ENCODE data around the gene PRR29. TPM values are rescaled to one million over a fixed set of nuclear protein-coding genes. Genes with fewer than 3 reads are reported as not detected.

Gene PRR29
- polyA plus RNA-seq, 2 donors: 0.07 to 0.22 TPM

GRCh38 chr17:63993368-63993985 lies 4.7 kb upstream of the PRR29 start:
- Histone ChIP-seq H3K27ac (ENCODE audit: low read depth in 2 of 2, low read length in 1 of 2) (no peak overlapping the region), H3K36me3 (ENCODE audit: control insufficient read depth in 2 of 2, insufficient read depth in 2 of 2, low read length in 1 of 2) (no peaks in the 10 kb centered on the region), H3K4me1 (ENCODE audit: control insufficient read depth in 2 of 2, insufficient read depth in 2 of 2, low read length in 1 of 2) (peaks cover 5 to 11% of the 10 kb centered on the region in 2 donors), H3K4me3 (ENCODE audit: low read depth in 1 of 2, low read length in 2 of 2) (no peak overlapping the region), H3K27me3 (ENCODE audit: control insufficient read depth in 1 of 2, insufficient read depth in 2 of 2, low read length in 2 of 2) (peaks cover 0 to 3% of the 10 kb centered on the region in 2 donors), H3K9me3 (ENCODE audit: control insufficient read depth in 2 of 2, insufficient read depth in 1 of 2, low read depth in 1 of 2, low read length in 1 of 2) (peaks cover 0 to 2% of the 10 kb centered on the region in 2 donors)
- 75 to 77% methylated on average over 3 of the region's 3 CpGs for WGBS, 2 donors

DNA sequence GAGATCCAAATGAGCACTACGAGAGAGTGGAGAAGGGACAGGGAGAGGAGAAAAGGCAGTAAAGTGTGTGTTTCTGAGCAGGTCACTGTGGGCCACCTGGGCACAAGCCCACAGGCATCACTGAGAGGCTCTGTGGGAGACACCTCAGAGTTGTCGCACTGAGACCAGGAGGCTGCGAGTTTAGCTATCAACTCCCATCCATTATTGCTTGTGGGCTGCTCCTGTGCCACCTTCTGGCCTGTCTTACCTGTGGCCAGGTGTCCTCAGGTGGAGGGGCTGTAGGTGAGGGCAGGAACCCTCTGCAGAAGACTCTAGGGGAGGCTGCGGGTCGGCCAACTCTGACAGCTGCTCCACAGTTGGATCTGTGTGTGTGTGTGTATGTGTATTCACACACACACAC lies 2.5 kb upstream of the PRR29 start:
- 83 to 87% methylated on average over 5 of the region's 5 CpGs for WGBS, 2 donors
- Histone ChIP-seq H3K4me1 (ENCODE audit: control insufficient read depth in 2 of 2, insufficient read depth in 2 of 2, low read length in 1 of 2) (peaks cover 3 to 18% of the 10 kb centered on the region in 2 donors), H3K4me3 (ENCODE audit: low read depth in 1 of 2, low read length in 2 of 2) (no peak overlapping the region), H3K36me3 (ENCODE audit: control insufficient read depth in 2 of 2, insufficient read depth in 2 of 2, low read length in 1 of 2) (no peaks in the 10 kb centered on the region), H3K27ac (ENCODE audit: low read depth in 2 of 2, low read length in 1 of 2) (no peak overlapping the region), H3K9me3 (ENCODE audit: control insufficient read depth in 2 of 2, insufficient read depth in 1 of 2, low read depth in 1 of 2, low read length in 1 of 2) (peaks cover 0 to 5% of the 10 kb centered on the region in 2 donors), H3K27me3 (ENCODE audit: control insufficient read depth in 1 of 2, insufficient read depth in 2 of 2, low read length in 2 of 2) (peaks cover 0 to 3% of the 10 kb centered on the region in 2 donors)

- 93 to 95% methylated on average over 11 of the region's 11 CpGs for WGBS, 2 donors
- Histone ChIP-seq H3K27ac (ENCODE audit: low read depth in 2 of 2, low read length in 1 of 2) (no peak overlapping the region), H3K27me3 (ENCODE audit: control insufficient read depth in 1 of 2, insufficient read depth in 2 of 2, low read length in 2 of 2) (peaks cover 0 to 3% of the 10 kb centered on the region in 2 donors)
Measured at GRCh38 chr17:63996430-63997182, 1.5 kb upstream of the PRR29 start.

GRCh38 chr17:63997341-63998048 lies 656 bp upstream of the PRR29 start:
- Histone ChIP-seq H3K27ac (ENCODE audit: low read depth in 2 of 2, low read length in 1 of 2) (no peak overlapping the region), H3K9me3 (ENCODE audit: control insufficient read depth in 2 of 2, insufficient read depth in 1 of 2, low read depth in 1 of 2, low read length in 1 of 2) (peaks cover 0 to 2% of the 10 kb centered on the region in 2 donors), H3K4me3 (ENCODE audit: low read depth in 1 of 2, low read length in 2 of 2) (peak overlapping the region in 1 of 2 donors; percentile 40), H3K4me1 (ENCODE audit: control insufficient read depth in 2 of 2, insufficient read depth in 2 of 2, low read length in 1 of 2) (peaks cover 3 to 18% of the 10 kb centered on the region in 2 donors), H3K27me3 (ENCODE audit: control insufficient read depth in 1 of 2, insufficient read depth in 2 of 2, low read length in 2 of 2) (peaks cover 0 to 3% of the 10 kb centered on the region in 2 donors), H3K36me3 (ENCODE audit: control insufficient read depth in 2 of 2, insufficient read depth in 2 of 2, low read length in 1 of 2) (no peaks in the 10 kb centered on the region)
- WGBS, 2 donors: 19 to 21% methylated on average over 19 of the region's 19 CpGs

More at GRCh38 chr17:63996430-63997182, 1.5 kb upstream of the PRR29 start:
- H3K9me3 ChIP-seq (ENCODE audit: control insufficient read depth in 2 of 2, insufficient read depth in 1 of 2, low read depth in 1 of 2, low read length in 1 of 2): peaks cover 0 to 5% of the 10 kb centered on the region in 2 donors
- no peak overlapping the region for H3K4me3 ChIP-seq (ENCODE audit: low read depth in 1 of 2, low read length in 2 of 2)
- H3K4me1 ChIP-seq (ENCODE audit: control insufficient read depth in 2 of 2, insufficient read depth in 2 of 2, low read length in 1 of 2): peaks cover 3 to 18% of the 10 kb centered on the region in 2 donors
- H3K36me3 ChIP-seq (ENCODE audit: control insufficient read depth in 2 of 2, insufficient read depth in 2 of 2, low read length in 1 of 2): no peaks in the 10 kb centered on the region

DNA sequence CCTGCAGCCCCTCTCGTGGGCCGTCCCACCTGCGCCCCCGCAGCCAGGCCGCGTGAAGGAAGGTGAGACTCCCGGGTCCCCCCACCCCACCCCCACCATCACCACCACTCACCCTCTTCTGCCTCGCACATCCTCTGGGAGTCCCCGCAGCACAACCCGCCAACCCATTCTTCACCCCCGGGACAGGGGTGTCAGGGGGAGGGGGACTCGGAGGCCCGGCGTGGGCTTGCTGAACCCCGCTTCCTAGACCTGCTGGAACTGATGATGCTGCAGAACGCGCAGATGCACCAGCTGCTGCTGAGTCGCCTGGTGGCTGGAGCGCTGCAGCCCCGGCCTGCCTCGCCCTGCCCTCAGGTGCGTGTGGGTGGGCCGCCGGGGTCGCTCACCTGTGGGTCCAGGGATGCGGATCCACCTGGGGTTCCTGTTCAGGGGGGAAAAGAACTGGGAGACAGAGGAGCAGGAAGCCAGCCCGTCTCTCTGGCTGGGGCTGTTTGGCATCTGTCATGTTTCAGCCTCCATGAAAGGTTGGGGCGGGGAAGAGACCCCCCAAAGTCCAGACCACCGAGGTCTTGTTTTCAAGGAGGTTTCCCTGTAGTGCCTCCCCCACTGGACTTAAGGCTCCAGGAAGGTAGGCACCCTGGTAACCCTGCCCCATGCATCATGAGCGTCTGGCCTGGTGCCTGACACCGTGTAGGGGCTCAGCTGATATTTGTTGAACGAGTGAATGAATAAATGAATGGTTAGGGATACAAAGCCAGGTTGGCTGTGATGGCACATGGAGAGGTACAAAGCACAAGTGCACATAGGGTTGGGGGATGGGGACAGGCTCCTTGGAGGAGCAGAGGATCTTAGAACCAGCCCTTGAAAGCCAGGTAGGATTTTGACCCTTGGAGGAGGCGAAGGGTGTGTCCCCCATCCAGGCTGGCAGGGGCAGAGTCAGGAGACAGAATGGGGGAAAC lies 849 bp downstream of the PRR29 start:
- H3K27ac ChIP-seq (ENCODE audit: low read depth in 2 of 2, low read length in 1 of 2): no peak overlapping the region
- H3K4me1 ChIP-seq (ENCODE audit: control insufficient read depth in 2 of 2, insufficient read depth in 2 of 2, low read length in 1 of 2): peaks cover 0 to 16% of the 10 kb centered on the region in 2 donors
- H3K9me3 ChIP-seq (ENCODE audit: control insufficient read depth in 2 of 2, insufficient read depth in 1 of 2, low read depth in 1 of 2, low read length in 1 of 2): peaks cover 0 to 2% of the 10 kb centered on the region in 2 donors
- WGBS, 2 donors: 18 to 20% methylated on average over 30 to 33 of the region's 33 CpGs
- peak overlapping the region; percentile 40 to 41 for H3K4me3 ChIP-seq (ENCODE audit: low read depth in 1 of 2, low read length in 2 of 2)
- H3K27me3 ChIP-seq (ENCODE audit: control insufficient read depth in 1 of 2, insufficient read depth in 2 of 2, low read length in 2 of 2): peaks cover 0 to 3% of the 10 kb centered on the region in 2 donors
- no peaks in the 10 kb centered on the region for H3K36me3 ChIP-seq (ENCODE audit: control insufficient read depth in 2 of 2, insufficient read depth in 2 of 2, low read length in 1 of 2)

- Histone ChIP-seq H3K9me3 (ENCODE audit: control insufficient read depth in 2 of 2, insufficient read depth in 1 of 2, low read depth in 1 of 2, low read length in 1 of 2) (peaks cover 0 to 2% of the 10 kb centered on the region in 2 donors), H3K27ac (ENCODE audit: low read depth in 2 of 2, low read length in 1 of 2) (no peak overlapping the region), H3K36me3 (ENCODE audit: control insufficient read depth in 2 of 2, insufficient read depth in 2 of 2, low read length in 1 of 2) (no peaks in the 10 kb centered on the region), H3K27me3 (ENCODE audit: control insufficient read depth in 1 of 2, insufficient read depth in 2 of 2, low read length in 2 of 2) (peaks cover 0 to 3% of the 10 kb centered on the region in 2 donors), H3K4me1 (ENCODE audit: control insufficient read depth in 2 of 2, insufficient read depth in 2 of 2, low read length in 1 of 2) (peaks cover 0 to 16% of the 10 kb centered on the region in 2 donors), H3K4me3 (ENCODE audit: low read depth in 1 of 2, low read length in 2 of 2) (no peak overlapping the region)
- WGBS, 2 donors: 82 to 83% methylated on average over 25 of the region's 25 CpGs
Measured at GRCh38 chr17:63999680-64000531, 1.8 kb downstream of the PRR29 start.

GRCh38 chr17:64001091-64001579 lies 3.0 kb downstream of the PRR29 start:
- no peaks in the 10 kb centered on the region for H3K36me3 ChIP-seq (ENCODE audit: control insufficient read depth in 2 of 2, insufficient read depth in 2 of 2, low read length in 1 of 2)
- peaks cover 0 to 16% of the 10 kb centered on the region in 2 donors for H3K4me1 ChIP-seq (ENCODE audit: control insufficient read depth in 2 of 2, insufficient read depth in 2 of 2, low read length in 1 of 2)
- no peak overlapping the region for H3K27ac ChIP-seq (ENCODE audit: low read depth in 2 of 2, low read length in 1 of 2)
- 75 to 89% methylated on average over 7 of the region's 7 CpGs for WGBS, 2 donors
- H3K9me3 ChIP-seq (ENCODE audit: control insufficient read depth in 2 of 2, insufficient read depth in 1 of 2, low read depth in 1 of 2, low read length in 1 of 2): peaks cover 0 to 2% of the 10 kb centered on the region in 2 donors
- H3K27me3 ChIP-seq (ENCODE audit: control insufficient read depth in 1 of 2, insufficient read depth in 2 of 2, low read length in 2 of 2): peaks cover 0 to 3% of the 10 kb centered on the region in 2 donors
- H3K4me3 ChIP-seq (ENCODE audit: low read depth in 1 of 2, low read length in 2 of 2): no peak overlapping the region

GRCh38 chr17:64001763-64002529 lies 3.8 kb downstream of the PRR29 start:
- Histone ChIP-seq H3K9me3 (ENCODE audit: control insufficient read depth in 2 of 2, insufficient read depth in 1 of 2, low read depth in 1 of 2, low read length in 1 of 2) (peaks cover 0 to 2% of the 10 kb centered on the region in 2 donors), H3K4me1 (ENCODE audit: control insufficient read depth in 2 of 2, insufficient read depth in 2 of 2, low read length in 1 of 2) (peaks cover 0 to 16% of the 10 kb centered on the region in 2 donors), H3K36me3 (ENCODE audit: control insufficient read depth in 2 of 2, insufficient read depth in 2 of 2, low read length in 1 of 2) (no peaks in the 10 kb centered on the region), H3K27ac (ENCODE audit: low read depth in 2 of 2, low read length in 1 of 2) (no peak overlapping the region), H3K4me3 (ENCODE audit: low read depth in 1 of 2, low read length in 2 of 2) (no peak overlapping the region), H3K27me3 (ENCODE audit: control insufficient read depth in 1 of 2, insufficient read depth in 2 of 2, low read length in 2 of 2) (peaks cover 0 to 3% of the 10 kb centered on the region in 2 donors)
- 80% methylated on average over 14 of the region's 14 CpGs for WGBS, 2 donors

Data from esophagus (tissue), 2 donors.